Heart left ventricle (tissue), 16 donors: ENCODE results near the gene PARS2. TPM values are rescaled to one million over a fixed set of nuclear protein-coding genes. Genes with fewer than 3 reads are reported as not detected.

Experiments
- ATAC-seq, 4 donors: fragments of 200-7000 bp; cut with Tn5 transposase; one replicate each; pipeline ENCODE4 v1.9.1; 2020 to 2022; ENCODE audit warnings: moderate library complexity in 4 of 4, mild to moderate bottlenecking in 3 of 4, moderate number of reproducible peaks in 1 of 4
- DNase-seq, 5 donors: peaks; one replicate each; pipeline ENCODE4 v3.0.0-alpha.2; 2020
- H3K27ac ChIP-seq, 12 donors: fragments of 200-600 bp; sonication (generic) in 4 of 12; one replicate each; pipeline versions ENCODE4 v1.5.0 to v1.8.0; 2016 to 2022; ENCODE audit warnings: mild to moderate bottlenecking in 2 of 12
- H3K27me3 ChIP-seq, 9 donors: fragments of 200-600 bp; sonication (generic) in 2 of 9; one replicate each; pipeline versions ENCODE4 v1.5.1 to v1.8.0; 2016 to 2022; ENCODE audit warnings: mild to moderate bottlenecking in 3 of 9
- H3K36me3 ChIP-seq, 9 donors: fragments of 200-600 bp; sonication (generic) in 2 of 9; one replicate each; pipeline versions ENCODE4 v1.5.0 to v1.8.0; 2018 to 2022; ENCODE audit warnings: mild to moderate bottlenecking in 2 of 9
- H3K4me1 ChIP-seq, 12 donors: fragments of 200-600 bp; sonication (generic) in 4 of 12; one replicate each; pipeline versions ENCODE4 v1.5.0 to v1.8.0; 2016 to 2022; ENCODE audit warnings: mild to moderate bottlenecking in 3 of 12
- H3K4me3 ChIP-seq, 12 donors: fragments of 200-600 bp; sonication (generic) in 4 of 12; one replicate each; pipeline versions ENCODE4 v1.5.0 to v1.8.0; 2017 to 2022; ENCODE audit warnings: mild to moderate bottlenecking in 9 of 12, moderate library complexity in 4 of 12
- H3K9me3 ChIP-seq, 12 donors: fragments of 200-600 bp; sonication (generic) in 4 of 12; one replicate each; pipeline versions ENCODE4 v1.5.0 to v1.8.0; 2016 to 2022; ENCODE audit warnings: mild to moderate bottlenecking in 1 of 12
- POLR2A ChIP-seq, 2 donors: fragments of 450-650 bp; IDR thresholded peaks; one replicate each; pipeline ENCODE4 v1.6.1; 2017; ENCODE audit warnings: antibody characterized with exemption in 2 of 2, mild to moderate bottlenecking in 2 of 2, moderate library complexity in 2 of 2
- WGBS, 4 donors: extraction: QIAGEN DNeasy Blood & Tissue Kit in 2 of 4; methylation state at CpG; one replicate each; pipeline versions ENCODE4 v1.1.5 to v1.1.7; 2013 to 2018; 5-methylcytosine and 5-hydroxymethylcytosine counted together
- intact Hi-C, 10 donors: fragments of 100-400 bp; cut with DNase I; formaldehyde crosslinking; loops; one replicate each; pipeline versions ENCODE4 v1.11.1 to v1.14.2; 2022
- polyA plus RNA-seq, 2 donors: library from polyadenylated mRNA; stranded (reverse); fragments of 200-250 nt; gene quantifications; one replicate each; pipeline ENCODE4 v1.2.3, GENCODE V29; 2013
- total RNA-seq, 9 donors: library from RNA; depleted of rRNA in 2 of 9; stranded (reverse); fragments of >200 nt in 2 of 9; fragmentation: NEBNext Ultra II Directional in 3 of 9; extraction: Animal tissue kit (Norgen Biotek cat#: 25700) in 3 of 9; gene quantifications; one replicate each; pipeline versions ENCODE4 v1.1.0 to v1.2.4, GENCODE V29; 2016 to 2023
- TF ChIP-seq, protein P1 (sequence below), 12 donors: fragments of 200-600 bp; sonication (generic) in 4 of 12; IDR thresholded peaks; one replicate each; pipeline versions ENCODE4 v1.5.0 to v1.8.0; 2018 to 2022; ENCODE audit warnings: antibody characterized with exemption in 12 of 12, mild to moderate bottlenecking in 5 of 12
- donor health status: ischemic (EF 13 %, LVEDD 7.1; RV severe dilation, severe dysfunction).
- donor health status: healthy with polysubstance abuse.
- donor health status: DM: no; HTN: yes; CAD: no.
- donor health status: DM: no; HTN: no; CAD: no.
- donor health status: ischemic (EF 25% LVEDD 6.9; RV normal size, moderate dysfunction).
- donor health status: ischemic (EF 25% LVEDD 5.7; RV mildly dilated, moderate dysfunction).
- donor health status: healthy.
- donor health status: DM: yes; HTN: yes; CAD: no.
- donor health status: ischemic (EF 35%, LVEDD 5.7; RV mildly dilated, moderate dysfunction).
- donor health status: nonischemic (EF 11% LVEDD 7.7; RV severe dilation, severe dysfunction).
- donor health status: DM: yes; HTN: yes; CAD: no.
- donor health status: PGD.
- donor health status: ischemic (EF 29% LVEDD 5.4; RV normal size, mild dysfunction).
- donor health status: nonischemic (EF 23%, LVEDD 6.1; RV moderate dilation, normal function).

PARS2 gene
- total and polyA plus RNA-seq, 11 donors, result 1.7 to 7.7 (median 4.7) TPM

DNA sequence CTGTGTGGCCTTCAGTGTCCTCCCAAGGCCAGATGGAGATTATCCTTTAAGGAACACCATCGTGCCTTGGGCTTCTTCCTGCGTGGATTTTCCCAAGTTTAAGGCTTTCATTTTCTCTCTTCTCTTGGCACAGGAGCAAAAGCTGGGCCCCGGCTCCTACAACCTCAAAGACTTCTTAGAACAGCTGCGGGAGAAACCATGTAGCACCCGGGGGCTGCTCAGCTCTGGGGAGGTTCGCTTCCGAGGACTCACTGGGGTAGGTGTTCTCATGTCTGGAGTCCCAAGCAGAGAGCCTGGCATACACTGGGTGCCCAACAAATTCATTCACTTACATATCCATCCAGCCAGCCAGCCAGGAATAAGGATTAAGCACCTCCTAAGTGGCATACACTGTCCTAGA is 43.4 kb upstream of the PARS2 start:
- Histone ChIP-seq H3K4me3 (no peak overlapping the region), H3K36me3 (no peaks in the 10 kb centered on the region), H3K27me3 (peaks cover 0 to 16% (median 0%) of the 10 kb centered on the region in 9 donors), H3K4me1 (peaks cover 0 to 6% (median 0%) of the 10 kb centered on the region in 12 donors), H3K9me3 (no peaks in the 10 kb centered on the region), H3K27ac (no peak overlapping the region)
- DNase-seq (no peak), ATAC-seq (no peak)
- TF ChIP-seq, protein P1, sequence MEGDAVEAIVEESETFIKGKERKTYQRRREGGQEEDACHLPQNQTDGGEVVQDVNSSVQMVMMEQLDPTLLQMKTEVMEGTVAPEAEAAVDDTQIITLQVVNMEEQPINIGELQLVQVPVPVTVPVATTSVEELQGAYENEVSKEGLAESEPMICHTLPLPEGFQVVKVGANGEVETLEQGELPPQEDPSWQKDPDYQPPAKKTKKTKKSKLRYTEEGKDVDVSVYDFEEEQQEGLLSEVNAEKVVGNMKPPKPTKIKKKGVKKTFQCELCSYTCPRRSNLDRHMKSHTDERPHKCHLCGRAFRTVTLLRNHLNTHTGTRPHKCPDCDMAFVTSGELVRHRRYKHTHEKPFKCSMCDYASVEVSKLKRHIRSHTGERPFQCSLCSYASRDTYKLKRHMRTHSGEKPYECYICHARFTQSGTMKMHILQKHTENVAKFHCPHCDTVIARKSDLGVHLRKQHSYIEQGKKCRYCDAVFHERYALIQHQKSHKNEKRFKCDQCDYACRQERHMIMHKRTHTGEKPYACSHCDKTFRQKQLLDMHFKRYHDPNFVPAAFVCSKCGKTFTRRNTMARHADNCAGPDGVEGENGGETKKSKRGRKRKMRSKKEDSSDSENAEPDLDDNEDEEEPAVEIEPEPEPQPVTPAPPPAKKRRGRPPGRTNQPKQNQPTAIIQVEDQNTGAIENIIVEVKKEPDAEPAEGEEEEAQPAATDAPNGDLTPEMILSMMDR (IDR thresholded peaks at IDR 0.05), result no peak
- no peak for TF ChIP-seq POLR2A (IDR thresholded peaks at IDR 0.05)
- intact Hi-C loops, result loop anchor here in 5 of 10 donors (5.0 to 10.0 kb wide), 4 partner anchors 135 to 740 kb away; no protein-coding TSS in a partner anchor
- WGBS, 4 donors, result 87 to 89% (median 88%) methylated on average over 7 of the region's 7 CpGs

DNA sequence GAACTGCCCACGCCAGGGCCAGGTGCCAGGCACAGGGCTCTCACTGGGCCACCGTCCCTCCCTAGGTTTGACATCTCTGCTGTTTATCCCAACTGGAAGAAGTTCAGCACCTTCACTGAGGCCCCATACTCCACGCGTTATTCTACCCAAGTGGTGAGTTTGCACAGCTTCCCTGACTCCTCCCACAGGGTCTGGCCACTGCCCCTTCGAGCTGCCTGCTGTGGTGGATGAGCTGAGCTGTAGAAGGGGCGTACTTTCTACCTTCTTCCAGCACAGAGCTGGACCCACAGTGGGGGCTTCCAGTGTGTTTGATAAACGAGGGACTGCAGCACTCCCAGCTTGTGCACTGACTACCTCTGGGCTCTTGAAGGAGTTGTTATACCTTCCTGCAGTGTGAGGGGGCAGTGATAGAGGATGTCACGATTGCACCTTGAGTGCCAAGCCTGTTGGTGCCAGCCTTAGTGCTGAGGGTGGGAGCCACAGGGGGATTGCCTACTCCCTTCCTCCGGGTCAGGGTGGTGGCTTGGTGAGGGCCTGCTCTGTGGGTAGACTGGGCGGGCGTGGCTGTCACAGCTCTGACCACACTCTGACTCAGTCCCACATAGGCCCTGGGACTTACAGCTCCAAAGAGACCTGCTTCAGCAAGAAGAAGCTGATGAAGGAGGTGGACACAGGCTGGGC is 42.7 kb upstream of the PARS2 start:
- WGBS, 4 donors, result 61 to 77% (median 74%) methylated on average over 6 to 11 of the region's 11 CpGs
- Histone ChIP-seq H3K4me1 (peaks cover 0 to 6% (median 0%) of the 10 kb centered on the region in 12 donors), H3K4me3 (no peak overlapping the region), H3K9me3 (no peaks in the 10 kb centered on the region), H3K27ac (no peak overlapping the region), H3K36me3 (no peaks in the 10 kb centered on the region), H3K27me3 (peaks cover 0 to 23% (median 2%) of the 10 kb centered on the region in 9 donors)
- DNase-seq (no peak), ATAC-seq (peak in 1 of 4 donors; percentile 11)
- TF ChIP-seq, protein P1 (IDR thresholded peaks at IDR 0.05), result no peak
- TF ChIP-seq POLR2A (IDR thresholded peaks at IDR 0.05), result no peak
- intact Hi-C loops, result loop anchor here in 5 of 10 donors (5.0 to 10.0 kb wide), 4 partner anchors 135 to 740 kb away; no protein-coding TSS in a partner anchor

- intact Hi-C loops, result loop anchor here in 5 of 10 donors (5.0 to 10.0 kb wide), 4 partner anchors 134 to 739 kb away; no protein-coding TSS in a partner anchor
- Histone ChIP-seq H3K36me3 (no peaks in the 10 kb centered on the region), H3K9me3 (no peaks in the 10 kb centered on the region), H3K4me3 (no peak overlapping the region), H3K27ac (no peak overlapping the region), H3K27me3 (peaks cover 0 to 34% (median 8%) of the 10 kb centered on the region in 9 donors), H3K4me1 (peaks cover 0 to 6% (median under 1%) of the 10 kb centered on the region in 12 donors)
- 67 to 77% (median 72%) methylated on average over 21 to 35 of the region's 35 CpGs for WGBS, 4 donors
- ATAC-seq (no peak), DNase-seq (no peak)
- no peak for TF ChIP-seq POLR2A (IDR thresholded peaks at IDR 0.05)
- TF ChIP-seq, protein P1 (IDR thresholded peaks at IDR 0.05), result no peak
These were observed 41.7 kb upstream of the PARS2 start for GRCh38 chr1:54805981-54806381.

GRCh38 chr1:54805466-54805865 is 41.1 kb upstream of the PARS2 start:
- DNase-seq, result no peak
- WGBS, 4 donors, result 82 to 96% (median 90%) methylated on average over 3 of the region's 3 CpGs

More at GRCh38 chr1:54805466-54805865, 41.1 kb upstream of the PARS2 start:
- no peak for ATAC-seq
- Histone ChIP-seq H3K4me1 (peaks cover 0 to 11% (median 5%) of the 10 kb centered on the region in 12 donors), H3K36me3 (no peaks in the 10 kb centered on the region), H3K4me3 (no peak overlapping the region), H3K27ac (no peak overlapping the region), H3K27me3 (peaks cover 0 to 39% (median 13%) of the 10 kb centered on the region in 9 donors), H3K9me3 (no peaks in the 10 kb centered on the region)
- intact Hi-C loops, result loop anchor here in 5 of 10 donors (5.0 to 10.0 kb wide), 4 partner anchors 133 to 738 kb away; no protein-coding TSS in a partner anchor
- TF ChIP-seq, protein P1 (IDR thresholded peaks at IDR 0.05), result no peak
- TF ChIP-seq POLR2A (IDR thresholded peaks at IDR 0.05), result no peak
